GM23338 (cell line): ENCODE data around the gene PRPF18.

Experiments
- CREB1 ChIP-seq: fragments of 250-450 bp; sonication (Bioruptor Pico); IDR thresholded peaks from 2 replicates; pipeline ENCODE4 v1.5.0; 2020; ENCODE audit warnings: low read depth, mild to moderate bottlenecking, moderate library complexity
- CTCF ChIP-seq, 2 experiments: fragments of 200-600 bp in 1 of 2; sonication (generic) in 1 of 2; conservative IDR thresholded peaks; 2 replicates each; pipeline versions ENCODE4 v1.5.1 to v1.6.1; 2016 to 2017; ENCODE audit warnings: antibody characterized with exemption in 2 of 2, low read depth in 2 of 2, mild to moderate bottlenecking in 2 of 2, moderate library complexity in 1 of 2
- EZH2 ChIP-seq: fragments of 200-600 bp; sonication (generic); IDR thresholded peaks from one replicate; pipeline ENCODE4 v1.8.0; 2017; ENCODE audit warnings: antibody characterized with exemption, mild to moderate bottlenecking, low read depth; ENCODE audit not compliant: unreplicated experiment
- EZH2phosphoT487 ChIP-seq: fragments of 200-600 bp; sonication (generic); IDR thresholded peaks from one replicate; pipeline ENCODE4 v1.8.1; 2018; ENCODE audit warnings: antibody characterized with exemption; ENCODE audit not compliant: unreplicated experiment
- JUNB ChIP-seq: IDR thresholded peaks from one replicate; pipeline ENCODE4 v1.6.1; 2016; ENCODE audit warnings: antibody characterized with exemption; ENCODE audit not compliant: unreplicated experiment
- POLR2AphosphoS5 ChIP-seq: IDR thresholded peaks from 2 replicates; pipeline ENCODE4 v1.6.1; 2016; ENCODE audit warnings: antibody characterized with exemption, low read depth

DNA sequence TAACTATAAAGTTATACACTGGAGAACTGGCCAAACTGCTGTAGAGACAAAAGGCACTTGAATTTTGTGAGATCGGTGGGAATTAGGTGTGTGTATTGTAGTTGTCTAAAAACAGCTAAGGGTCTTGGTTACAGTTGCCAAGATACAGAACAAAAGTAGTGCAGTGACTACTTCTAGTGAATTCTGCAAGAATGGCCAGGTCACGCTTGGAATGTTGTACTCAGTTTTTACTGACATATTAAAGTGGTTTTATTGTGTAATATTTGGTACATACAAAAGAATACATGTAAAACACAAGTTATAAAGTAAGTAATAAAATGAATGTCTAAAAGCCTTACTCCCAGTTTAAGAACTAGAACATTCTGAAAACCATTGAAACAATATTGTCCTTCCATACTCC is 42.4 kb downstream of the PRPF18 start:
- TF ChIP-seq CTCF (conservative IDR thresholded peaks at IDR 0.05; ENCODE audit: low read depth in 2 of 2) (no peak), JUNB (no peak), POLR2AphosphoS5 (no peak), EZH2phosphoT487 (no peak), EZH2 (no peak), CREB1 (CRISPR knock-in tag) (no peak)
